Neural progenitor cell (in vitro differentiated cells): Measurements from ENCODE around the gene DPP7. TPM values are rescaled to one million over a fixed set of nuclear protein-coding genes. Genes with fewer than 3 reads are reported as not detected.

ENCODE experiments used
- DNase-seq: peaks from one replicate; pipeline ENCODE4 v3.0.0-alpha.2; 2016; ENCODE audit warnings: low spot score
- H2AFZ ChIP-seq: fragments of 200-600 bp; sonication (generic); replicated peaks from 2 replicates; pipeline ENCODE4 v1.6.1; 2016; ENCODE audit warnings: antibody characterized with exemption
- H3F3A ChIP-seq: fragments of 200-600 bp; sonication (generic); 2 replicates; pipeline ENCODE4 v1.6.1; 2016; ENCODE audit warnings: antibody characterized with exemption, low read depth
- H3K27ac ChIP-seq: fragments of 200-600 bp; sonication (generic); 2 replicates; pipeline ENCODE4 v1.5.1; 2016; ENCODE audit warnings: mild to moderate bottlenecking
- H3K27me3 ChIP-seq: fragments of 200-600 bp; sonication (generic); 2 replicates; pipeline ENCODE4 v1.6.1; 2016; ENCODE audit warnings: mild to moderate bottlenecking, moderate library complexity
- H3K36me3 ChIP-seq: fragments of 200-600 bp; sonication (generic); 2 replicates; pipeline ENCODE4 v1.5.1; 2016
- H3K4me1 ChIP-seq: fragments of 200-600 bp; sonication (generic); 2 replicates; pipeline ENCODE4 v1.6.1; 2016; ENCODE audit warnings: mixed run types
- H3K4me2 ChIP-seq: fragments of 200-600 bp; sonication (generic); 2 replicates; pipeline ENCODE4 v1.6.1; 2016
- H3K4me3 ChIP-seq: fragments of 200-600 bp; sonication (generic); 2 replicates; pipeline ENCODE4 v1.5.1; 2016
- H3K79me2 ChIP-seq: fragments of 200-600 bp; sonication (generic); 2 replicates; pipeline ENCODE4 v1.6.1; 2016; ENCODE audit warnings: low read depth
- H3K9ac ChIP-seq: fragments of 200-600 bp; sonication (generic); 2 replicates; pipeline ENCODE4 v1.6.1; 2016
- H3K9me3 ChIP-seq: fragments of 200-600 bp; sonication (generic); 2 replicates; pipeline ENCODE4 v1.5.1; 2016; ENCODE audit warnings: low read depth
- H4K20me1 ChIP-seq: fragments of 200-600 bp; sonication (generic); 2 replicates; pipeline ENCODE4 v1.6.1; 2016; ENCODE audit warnings: low read depth
- H3K27ac Mint-ChIP-seq: 3 replicates; pipeline ENCODE4 v1.8.0; 2021; ENCODE audit warnings: mixed read lengths
- H3K27me3 Mint-ChIP-seq: 2 replicates; pipeline ENCODE4 v1.8.0; 2022; ENCODE audit warnings: low read depth, mild to moderate bottlenecking, inconsistent platforms, moderate library complexity, mixed read lengths; ENCODE audit not compliant: insufficient read depth
- H3K36me3 Mint-ChIP-seq: 3 replicates; pipeline ENCODE4 v1.8.0; 2021; ENCODE audit warnings: mixed read lengths
- H3K4me1 Mint-ChIP-seq: 3 replicates; pipeline ENCODE4 v1.8.0; 2021; ENCODE audit warnings: mixed read lengths
- H3K4me3 Mint-ChIP-seq: 3 replicates; pipeline ENCODE4 v1.8.0; 2021; ENCODE audit warnings: mild to moderate bottlenecking, moderate library complexity, mixed read lengths
- H3K9me3 Mint-ChIP-seq: 3 replicates; pipeline ENCODE4 v1.8.0; 2020; ENCODE audit warnings: mixed read lengths
- EZH2 ChIP-seq: fragments of 200-600 bp; sonication (generic); IDR thresholded peaks from 2 replicates; pipeline ENCODE4 v1.6.1; 2017; ENCODE audit warnings: antibody characterized with exemption, mild to moderate bottlenecking, moderate library complexity
- EZH2phosphoT487 ChIP-seq: fragments of 200-600 bp; sonication (generic); IDR thresholded peaks from 2 replicates; pipeline ENCODE4 v1.6.1; 2017; ENCODE audit warnings: antibody characterized with exemption
- total RNA-seq: library from RNA; depleted of rRNA; stranded (reverse); fragments of >200 nt; gene quantifications from 2 replicates; pipeline ENCODE4 v1.2.3, GENCODE V29; 2015; ENCODE audit warnings: low replicate concordance
- TF ChIP-seq, protein P1 (sequence below): fragments of 200-600 bp; sonication (generic); IDR thresholded peaks from 2 replicates; pipeline ENCODE4 v1.5.1; 2017; ENCODE audit warnings: antibody characterized with exemption, mild to moderate bottlenecking

Gene DPP7
- total RNA-seq, 1 donor from 2014 or later, result 2.6 TPM

DNA sequence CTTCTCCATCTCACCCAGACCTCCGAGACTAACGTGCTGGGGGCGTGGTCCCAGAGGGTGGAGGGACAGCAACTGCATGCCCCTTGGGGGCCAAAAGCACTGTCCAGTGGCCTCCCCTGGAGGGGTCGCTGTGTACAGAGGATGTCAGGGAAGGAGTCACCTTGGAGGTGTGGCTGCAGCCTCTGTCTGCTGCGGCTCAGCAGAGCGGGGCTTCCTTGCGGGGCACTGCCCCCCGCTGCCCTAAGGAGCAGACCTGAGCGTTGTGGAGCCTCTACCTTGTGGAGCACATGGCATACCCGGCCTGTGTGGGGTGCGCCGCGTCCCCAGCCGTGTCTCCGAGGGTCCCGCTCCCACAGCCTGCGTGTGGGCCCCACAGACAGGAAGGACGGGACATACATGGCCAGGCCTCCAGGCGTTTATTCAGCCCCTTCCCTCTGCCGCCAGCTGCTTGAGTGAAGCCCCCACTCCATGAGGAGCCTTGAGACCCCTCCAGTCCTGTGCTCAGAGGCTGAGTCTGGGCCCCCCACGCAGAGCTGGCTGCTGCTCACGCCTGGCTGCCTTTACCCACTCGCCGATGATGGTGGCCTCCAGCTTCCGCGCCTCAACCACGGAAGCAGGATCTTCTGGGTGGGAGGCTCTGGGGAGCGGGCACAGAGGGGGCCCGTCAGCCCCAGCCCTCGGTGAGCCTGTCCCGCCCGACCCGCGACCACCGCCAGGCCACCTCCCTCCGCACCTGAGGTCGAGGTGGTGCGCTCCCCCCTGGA is 4.2 kb downstream of the DPP7 start:
- no peaks in the 10 kb centered on the region for H3K4me1 Mint-ChIP-seq
- H3K36me3 ChIP-seq, result no peaks in the 10 kb centered on the region
- H2AFZ ChIP-seq, result no peak overlapping the region

DNA sequence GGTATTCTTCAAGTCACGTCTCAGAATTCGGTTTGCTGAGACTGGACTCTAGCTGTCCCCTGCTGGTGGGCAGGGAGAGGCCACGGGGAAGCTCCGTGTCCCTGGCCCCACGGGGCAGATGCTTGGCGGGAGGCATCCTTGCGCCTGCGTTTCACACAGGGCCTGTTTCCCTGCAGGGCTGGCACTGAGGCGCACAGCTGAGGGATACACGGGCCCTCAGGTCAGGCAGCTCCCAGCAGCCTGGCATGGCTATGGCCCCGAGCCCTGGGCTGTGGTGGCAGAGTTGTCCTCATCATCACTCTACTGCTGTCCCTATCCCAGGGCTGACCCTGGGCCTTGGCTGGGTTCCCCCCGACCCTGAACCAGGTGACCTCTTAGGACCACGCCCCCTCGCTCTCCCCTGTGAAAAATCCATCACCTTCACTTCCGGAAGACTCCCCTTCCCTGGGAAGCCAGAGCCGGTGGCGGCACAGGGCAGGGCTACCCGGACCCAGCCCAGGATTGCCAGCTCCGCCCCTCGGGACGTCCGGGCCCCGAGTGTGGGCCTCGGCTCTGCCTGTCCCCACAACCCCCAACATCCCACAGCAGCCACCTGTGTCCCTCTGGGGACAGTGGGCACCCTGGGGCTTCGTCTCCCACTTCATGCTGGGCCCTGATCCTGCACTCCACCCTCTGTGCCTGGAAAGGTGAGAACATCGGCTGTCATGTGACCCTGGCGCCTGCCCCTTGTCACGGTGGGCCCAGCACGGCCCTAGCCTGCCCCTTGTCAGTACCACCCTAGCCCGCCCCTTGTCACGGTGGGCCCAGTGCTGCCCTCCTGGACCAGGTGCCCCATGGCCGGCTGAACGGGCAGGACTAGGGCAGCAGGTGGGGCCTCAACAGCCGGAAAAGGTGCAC is 5.0 kb downstream of the DPP7 start:
- H3K27ac ChIP-seq, result no peak overlapping the region
- no peak for TF ChIP-seq EZH2phosphoT487
- TF ChIP-seq, protein P1, sequence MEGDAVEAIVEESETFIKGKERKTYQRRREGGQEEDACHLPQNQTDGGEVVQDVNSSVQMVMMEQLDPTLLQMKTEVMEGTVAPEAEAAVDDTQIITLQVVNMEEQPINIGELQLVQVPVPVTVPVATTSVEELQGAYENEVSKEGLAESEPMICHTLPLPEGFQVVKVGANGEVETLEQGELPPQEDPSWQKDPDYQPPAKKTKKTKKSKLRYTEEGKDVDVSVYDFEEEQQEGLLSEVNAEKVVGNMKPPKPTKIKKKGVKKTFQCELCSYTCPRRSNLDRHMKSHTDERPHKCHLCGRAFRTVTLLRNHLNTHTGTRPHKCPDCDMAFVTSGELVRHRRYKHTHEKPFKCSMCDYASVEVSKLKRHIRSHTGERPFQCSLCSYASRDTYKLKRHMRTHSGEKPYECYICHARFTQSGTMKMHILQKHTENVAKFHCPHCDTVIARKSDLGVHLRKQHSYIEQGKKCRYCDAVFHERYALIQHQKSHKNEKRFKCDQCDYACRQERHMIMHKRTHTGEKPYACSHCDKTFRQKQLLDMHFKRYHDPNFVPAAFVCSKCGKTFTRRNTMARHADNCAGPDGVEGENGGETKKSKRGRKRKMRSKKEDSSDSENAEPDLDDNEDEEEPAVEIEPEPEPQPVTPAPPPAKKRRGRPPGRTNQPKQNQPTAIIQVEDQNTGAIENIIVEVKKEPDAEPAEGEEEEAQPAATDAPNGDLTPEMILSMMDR, result no peak
- TF ChIP-seq EZH2, result no peak
- H3K9ac ChIP-seq, result no peak overlapping the region
- H3K36me3 ChIP-seq, result no peaks in the 10 kb centered on the region
- no peaks in the 10 kb centered on the region for H3K9me3 ChIP-seq
- H3K27me3 ChIP-seq, result peaks cover 23% of the 10 kb centered on the region
- H3K9me3 Mint-ChIP-seq, result no peaks in the 10 kb centered on the region
- peaks cover 8% of the 10 kb centered on the region for H3K27me3 Mint-ChIP-seq
- H3K4me2 ChIP-seq, result no peak overlapping the region
- peaks cover 1% of the 10 kb centered on the region for H3K36me3 Mint-ChIP-seq
- H2AFZ ChIP-seq, result no peak overlapping the region
- no peaks in the 10 kb centered on the region for H3K4me1 Mint-ChIP-seq
- H3F3A ChIP-seq, result no peaks in the 10 kb centered on the region
- no peaks in the 10 kb centered on the region for H3K79me2 ChIP-seq
- H3K4me3 ChIP-seq, result no peak overlapping the region
- no peak for DNase-seq
- no peak overlapping the region for H3K27ac Mint-ChIP-seq
- no peaks in the 10 kb centered on the region for H4K20me1 ChIP-seq
- peaks cover 4% of the 10 kb centered on the region for H3K4me1 ChIP-seq
- no peak overlapping the region for H3K4me3 Mint-ChIP-seq

More for the DNA sequence above, 4.2 kb downstream of the DPP7 start:
- Histone ChIP-seq H3K4me1 (peaks cover 8% of the 10 kb centered on the region), H3K79me2 (no peaks in the 10 kb centered on the region), H3K4me2 (no peak overlapping the region), H3K9me3 (no peaks in the 10 kb centered on the region), H3F3A (no peaks in the 10 kb centered on the region), H3K27ac (no peak overlapping the region), H3K27me3 (peaks cover 31% of the 10 kb centered on the region), H3K9ac (no peak overlapping the region), H3K4me3 (no peak overlapping the region), H4K20me1 (no peaks in the 10 kb centered on the region)
- TF ChIP-seq, protein P1, result no peak
- no peak for TF ChIP-seq EZH2phosphoT487
- no peak for TF ChIP-seq EZH2
- H3K9me3 Mint-ChIP-seq, result no peaks in the 10 kb centered on the region
- no peak overlapping the region for H3K27ac Mint-ChIP-seq
- no peak overlapping the region for H3K4me3 Mint-ChIP-seq
- no peak for DNase-seq
- H3K36me3 Mint-ChIP-seq, result no peaks in the 10 kb centered on the region
- H3K27me3 Mint-ChIP-seq, result peaks cover 5% of the 10 kb centered on the region

DNA sequence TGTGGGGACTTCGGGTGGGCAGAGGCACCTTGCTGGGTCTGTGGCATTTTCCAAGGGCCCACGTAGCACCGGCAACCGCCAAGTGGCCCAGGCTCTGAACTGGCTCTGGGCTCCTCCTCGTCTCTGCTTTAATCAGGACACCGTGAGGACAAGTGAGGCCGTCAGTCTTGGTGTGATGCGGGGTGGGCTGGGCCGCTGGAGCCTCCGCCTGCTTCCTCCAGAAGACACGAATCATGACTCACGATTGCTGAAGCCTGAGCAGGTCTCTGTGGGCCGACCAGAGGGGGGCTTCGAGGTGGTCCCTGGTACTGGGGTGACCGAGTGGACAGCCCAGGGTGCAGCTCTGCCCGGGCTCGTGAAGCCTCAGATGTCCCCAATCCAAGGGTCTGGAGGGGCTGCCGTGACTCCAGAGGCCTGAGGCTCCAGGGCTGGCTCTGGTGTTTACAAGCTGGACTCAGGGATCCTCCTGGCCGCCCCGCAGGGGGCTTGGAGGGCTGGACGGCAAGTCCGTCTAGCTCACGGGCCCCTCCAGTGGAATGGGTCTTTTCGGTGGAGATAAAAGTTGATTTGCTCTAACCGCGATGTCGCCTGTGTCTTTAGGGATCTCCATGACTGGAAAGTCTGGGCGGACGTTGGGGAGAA is 5.8 kb downstream of the DPP7 start:
- Histone ChIP-seq H3K4me1 (no peaks in the 10 kb centered on the region), H3K9ac (no peak overlapping the region), H3K9me3 (no peaks in the 10 kb centered on the region), H3K4me3 (no peak overlapping the region), H2AFZ (no peak overlapping the region), H3K27me3 (peaks cover 16% of the 10 kb centered on the region), H3K27ac (no peak overlapping the region), H3K79me2 (no peaks in the 10 kb centered on the region), H3K4me2 (no peak overlapping the region), H4K20me1 (no peaks in the 10 kb centered on the region), H3F3A (no peaks in the 10 kb centered on the region), H3K36me3 (no peaks in the 10 kb centered on the region)
- H3K27me3 Mint-ChIP-seq, result peaks cover 10% of the 10 kb centered on the region
- DNase-seq, result no peak
- no peak overlapping the region for H3K27ac Mint-ChIP-seq
- TF ChIP-seq EZH2phosphoT487 (no peak), EZH2 (no peak)
- TF ChIP-seq, protein P1, result no peak
- H3K4me3 Mint-ChIP-seq, result no peak overlapping the region
- H3K36me3 Mint-ChIP-seq, result peaks cover 4% of the 10 kb centered on the region
- H3K9me3 Mint-ChIP-seq, result peaks cover 3% of the 10 kb centered on the region
- no peaks in the 10 kb centered on the region for H3K4me1 Mint-ChIP-seq
